SK-N-SH treated with all-trans-retinoic acid at 6 μM for 48 hours (cell line): ENCODE data around the gene KHDC3L.
"Not testable (repeated sequence)": the region's sequence is repeated elsewhere in the genome, so short reads cannot be mapped to it uniquely, and the experiment has no call there.

ENCODE experiments used
- ATAC-seq: fragments of 200-7000 bp; cut with Tn5 transposase; 3 replicates; pipeline ENCODE4 v1.9.1; 2020; ENCODE audit warnings: mild to moderate bottlenecking, moderate library complexity
- ARNTL ChIP-seq: fragments of 450-650 bp; formaldehyde crosslinking; IDR thresholded peaks from 2 replicates; pipeline ENCODE4 v1.5.0; 2020; ENCODE audit warnings: low read depth, mild to moderate bottlenecking, moderate library complexity, borderline replicate concordance
- CSDC2 ChIP-seq: fragments of 250-450 bp; sonication (Bioruptor Pico); IDR thresholded peaks from 2 replicates; pipeline ENCODE4 v1.5.0; 2020; ENCODE audit warnings: mild to moderate bottlenecking, moderate library complexity
- GLIS3 ChIP-seq: fragments of 250-450 bp; sonication (Bioruptor Pico); IDR thresholded peaks from 2 replicates; pipeline ENCODE4 v1.5.0; 2020; ENCODE audit warnings: mild to moderate bottlenecking, moderate library complexity
- ISL1 ChIP-seq: fragments of 250-450 bp; sonication (Bioruptor Pico); IDR thresholded peaks from 2 replicates; pipeline ENCODE4 v2.1.2; 2022; ENCODE audit warnings: mild to moderate bottlenecking, moderate library complexity
- OSR1 ChIP-seq: fragments of 250-450 bp; sonication (Bioruptor Pico); IDR thresholded peaks from 2 replicates; pipeline ENCODE4 v1.8.0; 2022; ENCODE audit warnings: moderate library complexity, mild to moderate bottlenecking, inconsistent platforms
- PPARA ChIP-seq: fragments of 250-450 bp; sonication (Bioruptor Pico); IDR thresholded peaks from 2 replicates; pipeline ENCODE4 v1.5.0; 2020; ENCODE audit warnings: mild to moderate bottlenecking, borderline replicate concordance
- TCF4 ChIP-seq: fragments of 250-450 bp; sonication (Bioruptor Pico); IDR thresholded peaks from 2 replicates; pipeline ENCODE4 v1.8.0; 2021; ENCODE audit warnings: mild to moderate bottlenecking, moderate library complexity, borderline replicate concordance
- TOX ChIP-seq: fragments of 250-450 bp; sonication (Bioruptor Pico); IDR thresholded peaks from 2 replicates; pipeline ENCODE4 v1.8.0; 2021; ENCODE audit warnings: mild to moderate bottlenecking, moderate library complexity, borderline replicate concordance
- ZFP30 ChIP-seq: fragments of 450-650 bp; formaldehyde crosslinking; IDR thresholded peaks from 2 replicates; pipeline ENCODE4 v1.5.0; 2022; ENCODE audit warnings: mild to moderate bottlenecking, moderate library complexity
- ZNF70 ChIP-seq: fragments of 450-650 bp; formaldehyde crosslinking; IDR thresholded peaks from 2 replicates; pipeline ENCODE4 v1.5.0; 2020; ENCODE audit warnings: mild to moderate bottlenecking, moderate library complexity
- ZNF8 ChIP-seq: fragments of 450-650 bp; formaldehyde crosslinking; IDR thresholded peaks from 2 replicates; pipeline ENCODE4 v1.5.0; 2020; ENCODE audit warnings: mild to moderate bottlenecking, moderate library complexity
- TF ChIP-seq, protein P1 (sequence below): fragments of 250-450 bp; sonication (Bioruptor Pico); IDR thresholded peaks from 2 replicates; pipeline ENCODE4 v1.8.0; 2021; ENCODE audit warnings: low read depth, mild to moderate bottlenecking, moderate library complexity, borderline replicate concordance
- TF ChIP-seq, protein P2 (sequence below): fragments of 250-450 bp; sonication (Bioruptor Pico); IDR thresholded peaks from 2 replicates; pipeline ENCODE4 v1.5.1; 2021; ENCODE audit warnings: mild to moderate bottlenecking, moderate library complexity
- TF ChIP-seq, protein P3 (sequence below): fragments of 250-450 bp; sonication (Bioruptor Pico); IDR thresholded peaks from 2 replicates; pipeline ENCODE4 v1.5.0; 2020; ENCODE audit warnings: mild to moderate bottlenecking, moderate library complexity
- TF ChIP-seq, protein P4 (sequence below): fragments of 250-450 bp; sonication (Bioruptor Pico); IDR thresholded peaks from 2 replicates; pipeline ENCODE4 v1.5.1; 2020; ENCODE audit warnings: low read depth, mild to moderate bottlenecking, moderate library complexity
- TF ChIP-seq, protein P5 (sequence below): fragments of 250-450 bp; sonication (Bioruptor Pico); IDR thresholded peaks from 2 replicates; pipeline ENCODE4 v1.8.0; 2020; ENCODE audit warnings: mild to moderate bottlenecking, moderate library complexity, borderline replicate concordance

The KHDC3L gene

DNA sequence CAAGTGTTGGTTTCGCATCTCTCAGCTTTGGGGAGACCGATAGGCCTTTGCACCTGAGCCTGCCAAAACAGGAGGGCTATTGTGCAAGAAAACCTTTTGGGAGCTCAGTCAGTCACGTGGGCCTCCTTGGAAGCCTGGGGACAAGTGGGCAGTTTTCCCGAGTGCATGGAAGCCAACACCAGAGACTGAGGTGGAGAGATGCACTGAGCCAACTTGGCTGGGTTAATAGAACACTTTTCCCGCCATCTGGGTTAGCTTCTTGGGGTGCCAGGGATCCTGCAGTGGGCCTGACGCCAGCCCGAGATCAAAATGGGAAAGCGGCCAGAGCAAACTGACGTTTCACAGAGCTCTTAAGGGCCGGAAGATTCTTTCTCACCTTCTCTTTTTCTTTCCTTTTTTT lies 10.1 kb downstream of the KHDC3L start:
- TF ChIP-seq, protein P1, sequence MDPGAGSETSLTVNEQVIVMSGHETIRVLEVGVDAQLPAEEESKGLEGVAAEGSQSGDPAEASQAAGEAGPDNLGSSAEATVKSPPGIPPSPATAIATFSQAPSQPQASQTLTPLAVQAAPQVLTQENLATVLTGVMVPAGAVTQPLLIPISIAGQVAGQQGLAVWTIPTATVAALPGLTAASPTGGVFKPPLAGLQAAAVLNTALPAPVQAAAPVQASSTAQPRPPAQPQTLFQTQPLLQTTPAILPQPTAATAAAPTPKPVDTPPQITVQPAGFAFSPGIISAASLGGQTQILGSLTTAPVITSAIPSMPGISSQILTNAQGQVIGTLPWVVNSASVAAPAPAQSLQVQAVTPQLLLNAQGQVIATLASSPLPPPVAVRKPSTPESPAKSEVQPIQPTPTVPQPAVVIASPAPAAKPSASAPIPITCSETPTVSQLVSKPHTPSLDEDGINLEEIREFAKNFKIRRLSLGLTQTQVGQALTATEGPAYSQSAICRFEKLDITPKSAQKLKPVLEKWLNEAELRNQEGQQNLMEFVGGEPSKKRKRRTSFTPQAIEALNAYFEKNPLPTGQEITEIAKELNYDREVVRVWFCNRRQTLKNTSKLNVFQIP (CRISPR knock-in tag), result no peak
- no peak for ATAC-seq

DNA sequence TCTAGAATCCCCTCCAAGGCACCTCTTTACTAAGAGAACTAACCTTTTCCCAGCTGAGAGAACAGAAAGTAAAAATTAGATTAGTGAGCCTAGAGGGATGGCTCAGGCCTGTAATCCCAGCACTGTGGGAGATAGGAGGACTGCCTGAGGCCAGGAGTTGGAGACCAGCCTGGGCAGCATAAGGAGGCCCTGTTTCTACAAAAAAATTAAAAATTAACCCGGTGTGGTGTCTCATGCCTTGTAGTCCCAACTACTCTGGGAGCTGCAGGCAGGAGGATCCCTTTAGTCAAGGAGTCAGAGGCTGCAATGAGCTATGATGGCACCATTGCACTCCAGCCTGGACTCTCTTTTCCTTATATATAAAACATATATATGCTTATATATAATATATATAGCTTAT lies 12.8 kb downstream of the KHDC3L start:
- no peak for TF ChIP-seq ZNF70
- ATAC-seq, result no peak

DNA sequence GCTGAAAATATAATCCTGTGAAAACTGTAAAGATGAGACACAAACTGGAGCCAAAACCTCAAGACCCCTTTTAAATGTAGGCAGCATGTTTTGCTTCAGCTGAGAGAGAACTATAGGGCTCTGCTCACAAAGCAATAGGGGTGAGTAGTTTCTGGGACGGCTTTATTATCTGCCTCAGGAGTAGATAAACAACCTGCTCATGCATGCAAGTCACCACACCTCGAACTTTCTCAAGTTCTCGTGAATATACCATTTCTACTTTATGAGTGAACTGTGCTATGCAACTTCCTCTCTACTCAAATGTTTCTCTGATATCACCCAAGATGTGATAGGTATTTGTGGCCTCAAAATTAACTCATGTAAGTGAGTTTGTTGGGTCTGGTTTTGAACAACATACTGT lies 14.8 kb downstream of the KHDC3L start:
- no peak for ATAC-seq
- no peak for TF ChIP-seq ZNF8
- TF ChIP-seq GLIS3 (CRISPR knock-in tag), result no peak
- TF ChIP-seq ISL1 (CRISPR knock-in tag), result no peak
- TF ChIP-seq, protein P2, sequence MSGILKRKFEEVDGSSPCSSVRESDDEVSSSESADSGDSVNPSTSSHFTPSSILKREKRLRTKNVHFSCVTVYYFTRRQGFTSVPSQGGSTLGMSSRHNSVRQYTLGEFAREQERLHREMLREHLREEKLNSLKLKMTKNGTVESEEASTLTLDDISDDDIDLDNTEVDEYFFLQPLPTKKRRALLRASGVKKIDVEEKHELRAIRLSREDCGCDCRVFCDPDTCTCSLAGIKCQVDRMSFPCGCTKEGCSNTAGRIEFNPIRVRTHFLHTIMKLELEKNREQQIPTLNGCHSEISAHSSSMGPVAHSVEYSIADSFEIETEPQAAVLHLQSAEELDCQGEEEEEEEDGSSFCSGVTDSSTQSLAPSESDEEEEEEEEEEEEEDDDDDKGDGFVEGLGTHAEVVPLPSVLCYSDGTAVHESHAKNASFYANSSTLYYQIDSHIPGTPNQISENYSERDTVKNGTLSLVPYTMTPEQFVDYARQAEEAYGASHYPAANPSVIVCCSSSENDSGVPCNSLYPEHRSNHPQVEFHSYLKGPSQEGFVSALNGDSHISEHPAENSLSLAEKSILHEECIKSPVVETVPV, result no peak
- TF ChIP-seq, protein P3, sequence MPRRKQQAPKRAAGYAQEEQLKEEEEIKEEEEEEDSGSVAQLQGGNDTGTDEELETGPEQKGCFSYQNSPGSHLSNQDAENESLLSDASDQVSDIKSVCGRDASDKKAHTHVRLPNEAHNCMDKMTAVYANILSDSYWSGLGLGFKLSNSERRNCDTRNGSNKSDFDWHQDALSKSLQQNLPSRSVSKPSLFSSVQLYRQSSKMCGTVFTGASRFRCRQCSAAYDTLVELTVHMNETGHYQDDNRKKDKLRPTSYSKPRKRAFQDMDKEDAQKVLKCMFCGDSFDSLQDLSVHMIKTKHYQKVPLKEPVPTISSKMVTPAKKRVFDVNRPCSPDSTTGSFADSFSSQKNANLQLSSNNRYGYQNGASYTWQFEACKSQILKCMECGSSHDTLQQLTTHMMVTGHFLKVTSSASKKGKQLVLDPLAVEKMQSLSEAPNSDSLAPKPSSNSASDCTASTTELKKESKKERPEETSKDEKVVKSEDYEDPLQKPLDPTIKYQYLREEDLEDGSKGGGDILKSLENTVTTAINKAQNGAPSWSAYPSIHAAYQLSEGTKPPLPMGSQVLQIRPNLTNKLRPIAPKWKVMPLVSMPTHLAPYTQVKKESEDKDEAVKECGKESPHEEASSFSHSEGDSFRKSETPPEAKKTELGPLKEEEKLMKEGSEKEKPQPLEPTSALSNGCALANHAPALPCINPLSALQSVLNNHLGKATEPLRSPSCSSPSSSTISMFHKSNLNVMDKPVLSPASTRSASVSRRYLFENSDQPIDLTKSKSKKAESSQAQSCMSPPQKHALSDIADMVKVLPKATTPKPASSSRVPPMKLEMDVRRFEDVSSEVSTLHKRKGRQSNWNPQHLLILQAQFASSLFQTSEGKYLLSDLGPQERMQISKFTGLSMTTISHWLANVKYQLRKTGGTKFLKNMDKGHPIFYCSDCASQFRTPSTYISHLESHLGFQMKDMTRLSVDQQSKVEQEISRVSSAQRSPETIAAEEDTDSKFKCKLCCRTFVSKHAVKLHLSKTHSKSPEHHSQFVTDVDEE, result no peak
- TF ChIP-seq, protein P4, sequence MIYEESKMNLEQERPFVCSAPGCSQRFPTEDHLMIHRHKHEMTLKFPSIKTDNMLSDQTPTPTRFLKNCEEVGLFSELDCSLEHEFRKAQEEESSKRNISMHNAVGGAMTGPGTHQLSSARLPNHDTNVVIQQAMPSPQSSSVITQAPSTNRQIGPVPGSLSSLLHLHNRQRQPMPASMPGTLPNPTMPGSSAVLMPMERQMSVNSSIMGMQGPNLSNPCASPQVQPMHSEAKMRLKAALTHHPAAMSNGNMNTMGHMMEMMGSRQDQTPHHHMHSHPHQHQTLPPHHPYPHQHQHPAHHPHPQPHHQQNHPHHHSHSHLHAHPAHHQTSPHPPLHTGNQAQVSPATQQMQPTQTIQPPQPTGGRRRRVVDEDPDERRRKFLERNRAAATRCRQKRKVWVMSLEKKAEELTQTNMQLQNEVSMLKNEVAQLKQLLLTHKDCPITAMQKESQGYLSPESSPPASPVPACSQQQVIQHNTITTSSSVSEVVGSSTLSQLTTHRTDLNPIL, result no peak

DNA sequence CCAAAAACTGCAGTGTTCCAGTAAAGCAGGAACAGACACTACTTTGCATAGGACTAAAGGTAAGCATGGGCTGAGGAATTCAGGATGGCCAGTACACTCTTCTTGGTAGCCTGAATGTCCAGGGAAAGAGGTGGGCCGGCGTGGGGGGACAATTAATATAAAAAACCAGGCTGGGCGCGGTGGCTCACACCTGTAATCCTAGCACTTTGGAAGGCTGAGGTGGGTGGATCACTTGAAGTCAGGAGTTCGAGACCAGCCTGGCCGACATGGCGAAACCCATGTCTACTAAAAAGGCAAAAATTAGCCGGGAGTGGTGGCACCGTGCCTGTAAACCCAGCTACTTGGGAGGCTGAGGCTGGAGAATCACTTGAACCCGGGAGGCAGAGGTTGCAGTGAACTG lies 19.1 kb downstream of the KHDC3L start:
- not testable (repeated sequence) for ATAC-seq

DNA sequence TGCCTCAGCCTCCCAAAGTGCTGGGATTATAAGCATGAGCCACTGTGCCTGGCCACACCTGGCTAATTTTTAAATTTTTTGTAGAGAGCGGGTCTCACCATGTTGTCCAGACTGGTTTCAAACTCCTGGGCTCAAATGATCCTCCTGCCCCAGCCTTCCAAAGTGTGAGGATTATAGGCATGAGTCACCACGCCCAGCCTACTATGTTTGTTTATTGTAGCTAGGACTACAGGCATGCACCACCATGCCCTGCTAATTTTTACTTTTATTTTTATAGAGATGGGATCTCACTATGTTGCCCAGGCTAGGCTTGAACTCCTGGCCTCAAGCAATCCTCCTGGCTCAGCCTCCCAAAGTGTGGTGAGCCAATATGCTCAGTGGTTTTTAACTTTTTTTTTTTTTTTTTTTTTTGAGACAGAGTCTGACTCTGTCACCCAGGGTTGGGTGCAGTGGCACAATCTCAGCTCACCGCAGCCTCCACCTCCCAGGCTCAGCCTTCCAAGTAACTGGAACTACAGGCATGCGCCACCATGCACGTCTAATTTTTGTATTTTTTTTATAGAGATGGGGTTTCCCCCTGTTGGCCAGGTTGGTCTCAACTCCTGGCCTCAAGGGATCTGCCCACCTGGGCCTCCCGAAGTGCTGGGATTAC lies 20.1 kb downstream of the KHDC3L start:
- no peak for ATAC-seq
- TF ChIP-seq, protein P2, result no peak
- TF ChIP-seq ISL1 (CRISPR knock-in tag) (no peak), ZNF70 (no peak), TCF4 (no peak)

DNA sequence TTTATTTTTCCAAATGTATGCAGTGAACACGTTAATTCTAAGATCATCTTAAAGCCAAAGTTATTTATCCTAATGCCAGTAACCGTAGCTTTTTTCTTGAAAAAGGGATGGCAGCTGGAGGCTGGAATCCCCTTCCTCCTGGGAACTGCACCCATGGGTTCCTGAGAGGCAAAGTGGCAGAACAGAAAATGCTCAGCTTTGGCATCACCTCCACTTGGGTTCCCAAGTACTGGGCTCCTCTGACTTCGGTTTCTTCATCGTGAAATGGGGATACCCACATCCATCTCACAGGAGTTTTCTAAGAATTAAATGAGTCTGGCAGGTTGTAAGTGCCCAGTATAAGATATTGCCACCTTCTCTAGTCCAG lies 26.0 kb downstream of the KHDC3L start:
- ATAC-seq, result peak; percentile 70
- TF ChIP-seq CSDC2 (CRISPR knock-in tag) (no peak), ISL1 (CRISPR knock-in tag) (no peak), OSR1 (no peak), GLIS3 (CRISPR knock-in tag) (no peak), ARNTL (CRISPR knock-in tag) (no peak), TOX (no peak), TCF4 (no peak), ZFP30 (CRISPR knock-in tag) (no peak), PPARA (CRISPR knock-in tag) (no peak)
- TF ChIP-seq, protein P3, result no peak
- TF ChIP-seq, protein P5, sequence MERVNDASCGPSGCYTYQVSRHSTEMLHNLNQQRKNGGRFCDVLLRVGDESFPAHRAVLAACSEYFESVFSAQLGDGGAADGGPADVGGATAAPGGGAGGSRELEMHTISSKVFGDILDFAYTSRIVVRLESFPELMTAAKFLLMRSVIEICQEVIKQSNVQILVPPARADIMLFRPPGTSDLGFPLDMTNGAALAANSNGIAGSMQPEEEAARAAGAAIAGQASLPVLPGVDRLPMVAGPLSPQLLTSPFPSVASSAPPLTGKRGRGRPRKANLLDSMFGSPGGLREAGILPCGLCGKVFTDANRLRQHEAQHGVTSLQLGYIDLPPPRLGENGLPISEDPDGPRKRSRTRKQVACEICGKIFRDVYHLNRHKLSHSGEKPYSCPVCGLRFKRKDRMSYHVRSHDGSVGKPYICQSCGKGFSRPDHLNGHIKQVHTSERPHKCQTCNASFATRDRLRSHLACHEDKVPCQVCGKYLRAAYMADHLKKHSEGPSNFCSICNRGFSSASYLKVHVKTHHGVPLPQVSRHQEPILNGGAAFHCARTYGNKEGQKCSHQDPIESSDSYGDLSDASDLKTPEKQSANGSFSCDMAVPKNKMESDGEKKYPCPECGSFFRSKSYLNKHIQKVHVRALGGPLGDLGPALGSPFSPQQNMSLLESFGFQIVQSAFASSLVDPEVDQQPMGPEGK (CRISPR knock-in tag), result no peak
- TF ChIP-seq, protein P1 (CRISPR knock-in tag), result no peak
